Esophagus (tissue), 2 donors: ENCODE results near the gene ITPR3. TPM values are rescaled to one million over a fixed set of nuclear protein-coding genes. Genes with fewer than 3 reads are reported as not detected.
"Not testable (repeated sequence)": the region's sequence is repeated elsewhere in the genome, so short reads cannot be mapped to it uniquely, and the experiment has no call there.

Source experiments
- H3K27ac ChIP-seq, 2 donors: one replicate each; pipeline ENCODE4 v1.5.1; 2013; ENCODE audit warnings: low read depth in 2 of 2, mild to moderate bottlenecking in 2 of 2, inconsistent platforms in 1 of 2, low read length in 1 of 2, moderate library complexity in 1 of 2
- H3K27me3 ChIP-seq, 2 donors: one replicate each; pipeline ENCODE4 v1.6.1; 2013; ENCODE audit warnings: low read length in 2 of 2, control low read depth in 1 of 2, mild to moderate bottlenecking in 1 of 2; ENCODE audit not compliant: insufficient read depth in 2 of 2, control insufficient read depth in 1 of 2
- H3K36me3 ChIP-seq, 2 donors: one replicate each; pipeline ENCODE4 v1.6.1; 2013; ENCODE audit warnings: low read length in 1 of 2; ENCODE audit not compliant: control insufficient read depth in 2 of 2, insufficient read depth in 2 of 2
- H3K4me1 ChIP-seq, 2 donors: one replicate each; pipeline ENCODE4 v1.6.1; 2013; ENCODE audit warnings: low read length in 1 of 2; ENCODE audit not compliant: control insufficient read depth in 2 of 2, insufficient read depth in 2 of 2
- H3K4me3 ChIP-seq, 2 donors: one replicate each; pipeline ENCODE4 v1.5.1; 2013; ENCODE audit warnings: low read length in 2 of 2, mild to moderate bottlenecking in 2 of 2, low read depth in 1 of 2, moderate library complexity in 1 of 2
- H3K9me3 ChIP-seq, 2 donors: one replicate each; pipeline ENCODE4 v1.6.1; 2013; ENCODE audit warnings: mild to moderate bottlenecking in 2 of 2, low read depth in 1 of 2, low read length in 1 of 2, moderate library complexity in 1 of 2; ENCODE audit not compliant: control insufficient read depth in 2 of 2, insufficient read depth in 1 of 2
- WGBS, 2 donors: extraction: QIAGEN DNeasy Blood & Tissue Kit; methylation state at CpG; one replicate each; pipeline ENCODE4 v1.1.7; 2013; 5-methylcytosine and 5-hydroxymethylcytosine counted together
- polyA plus RNA-seq, 2 donors: library from polyadenylated mRNA; stranded (reverse); fragments of 200-250 nt; gene quantifications; one replicate each; pipeline ENCODE4 v1.2.3, GENCODE V29; 2013
- donor health status: healthy with polysubstance abuse.
- donor health status: Bipolar disorder and iron deficiency.

Gene ITPR3
- polyA plus RNA-seq, 2 donors, result 11.9 to 15.0 TPM

GRCh38 chr6:33621711-33622388 lies 728 bp downstream of the ITPR3 start:
- 5 to 10% methylated on average over 38 to 39 of the region's 39 CpGs for WGBS, 2 donors
- Histone ChIP-seq H3K27me3 (no peaks in the 10 kb centered on the region), H3K36me3 (no peaks in the 10 kb centered on the region), H3K9me3 (no peaks in the 10 kb centered on the region), H3K27ac (peak overlapping the region; percentile 81 to 84), H3K4me3 (peak overlapping the region; percentile 76 to 89), H3K4me1 (peaks cover 6 to 8% of the 10 kb centered on the region in 2 donors)

- no peaks in the 10 kb centered on the region for H3K27me3 ChIP-seq
- 44 to 45% methylated on average over 12 of the region's 12 CpGs for WGBS, 2 donors
- peaks cover 6 to 8% of the 10 kb centered on the region in 2 donors for H3K4me1 ChIP-seq
Observed at GRCh38 chr6:33622456-33623431, 1.6 kb downstream of the ITPR3 start.

DNA sequence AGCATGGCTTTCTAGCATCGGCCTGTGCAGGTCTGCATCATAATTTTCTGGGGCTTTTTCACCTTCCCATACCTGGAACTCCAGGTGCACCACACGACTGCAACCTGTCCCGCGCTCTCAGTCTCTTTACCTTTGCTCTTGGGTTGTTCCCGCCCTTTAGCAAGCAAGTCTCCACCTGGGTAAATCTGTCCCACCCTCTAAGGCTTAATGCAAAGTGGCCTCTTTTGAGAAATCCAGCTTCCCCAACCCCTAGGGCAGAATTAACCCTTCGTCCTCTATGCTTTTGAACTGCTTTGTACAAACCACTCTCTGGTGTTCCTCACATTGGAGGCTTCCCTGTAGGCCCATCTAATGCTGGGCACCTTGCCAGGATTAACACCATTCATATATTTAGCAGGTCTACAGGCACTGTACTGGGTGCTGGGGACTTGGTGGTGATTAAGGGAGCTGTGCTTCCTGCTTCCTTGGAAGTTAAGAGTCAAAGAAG lies 2.8 kb downstream of the ITPR3 start:
- Histone ChIP-seq H3K4me1 (peaks cover 6 to 16% of the 10 kb centered on the region in 2 donors), H3K4me3 (no peak overlapping the region), H3K27ac (no peak overlapping the region)

More at GRCh38 chr6:33622456-33623431, 1.6 kb downstream of the ITPR3 start:
- peak overlapping the region; percentile 11 to 81 for H3K27ac ChIP-seq
- H3K9me3 ChIP-seq, result no peaks in the 10 kb centered on the region
- H3K36me3 ChIP-seq, result no peaks in the 10 kb centered on the region
- H3K4me3 ChIP-seq, result peak overlapping the region; percentile 76 to 89

DNA sequence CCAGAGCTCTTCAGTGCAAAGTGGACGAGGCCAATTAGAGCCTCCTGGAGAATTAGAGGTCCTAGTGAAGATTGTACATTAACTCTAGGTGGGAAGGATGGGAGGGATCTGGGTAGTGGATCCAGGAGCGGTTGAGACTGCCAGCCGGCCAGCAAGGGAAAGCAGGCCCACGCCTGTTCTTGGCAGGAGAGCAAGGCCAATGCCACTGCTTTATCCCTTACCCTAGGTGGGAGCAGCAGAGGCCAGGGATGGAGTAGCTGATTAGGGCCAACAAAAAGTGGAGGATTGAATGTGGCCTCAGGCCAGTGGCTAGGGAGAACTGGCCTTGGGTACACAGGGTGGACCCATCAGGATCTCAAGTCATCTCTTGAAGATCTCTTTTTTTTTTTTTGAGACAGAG lies 3.7 kb downstream of the ITPR3 start:
- Histone ChIP-seq H3K27ac (no peak overlapping the region), H3K27me3 (no peaks in the 10 kb centered on the region), H3K4me3 (no peak overlapping the region), H3K4me1 (peaks cover 6 to 16% of the 10 kb centered on the region in 2 donors), H3K36me3 (no peaks in the 10 kb centered on the region), H3K9me3 (no peaks in the 10 kb centered on the region)
- WGBS, 2 donors, result 62 to 72% methylated on average over 4 of the region's 4 CpGs

More for the DNA sequence above, 2.8 kb downstream of the ITPR3 start:
- Histone ChIP-seq H3K27me3 (no peaks in the 10 kb centered on the region), H3K9me3 (no peaks in the 10 kb centered on the region), H3K36me3 (no peaks in the 10 kb centered on the region)
- WGBS, 2 donors, result 75 to 84% methylated on average over 6 of the region's 6 CpGs

GRCh38 chr6:33627876-33628275 lies 6.8 kb downstream of the ITPR3 start:
- peaks cover 7 to 15% of the 10 kb centered on the region in 2 donors for H3K4me1 ChIP-seq
- H3K4me3 ChIP-seq, result no peak overlapping the region
- no peaks in the 10 kb centered on the region for H3K36me3 ChIP-seq
- H3K27ac ChIP-seq, result peak overlapping the region in 1 of 2 donors; percentile 0
- H3K9me3 ChIP-seq, result no peaks in the 10 kb centered on the region
- H3K27me3 ChIP-seq, result no peaks in the 10 kb centered on the region
- WGBS, 2 donors, result 63 to 75% methylated on average over 5 of the region's 5 CpGs

GRCh38 chr6:33628401-33628964 lies 7.4 kb downstream of the ITPR3 start:
- H3K9me3 ChIP-seq, result no peaks in the 10 kb centered on the region
- H3K36me3 ChIP-seq, result no peaks in the 10 kb centered on the region
- 79 to 85% methylated on average over 7 of the region's 7 CpGs for WGBS, 2 donors
- peaks cover 11 to 19% of the 10 kb centered on the region in 2 donors for H3K4me1 ChIP-seq
- no peaks in the 10 kb centered on the region for H3K27me3 ChIP-seq
- H3K27ac ChIP-seq, result no peak overlapping the region
- H3K4me3 ChIP-seq, result no peak overlapping the region

DNA sequence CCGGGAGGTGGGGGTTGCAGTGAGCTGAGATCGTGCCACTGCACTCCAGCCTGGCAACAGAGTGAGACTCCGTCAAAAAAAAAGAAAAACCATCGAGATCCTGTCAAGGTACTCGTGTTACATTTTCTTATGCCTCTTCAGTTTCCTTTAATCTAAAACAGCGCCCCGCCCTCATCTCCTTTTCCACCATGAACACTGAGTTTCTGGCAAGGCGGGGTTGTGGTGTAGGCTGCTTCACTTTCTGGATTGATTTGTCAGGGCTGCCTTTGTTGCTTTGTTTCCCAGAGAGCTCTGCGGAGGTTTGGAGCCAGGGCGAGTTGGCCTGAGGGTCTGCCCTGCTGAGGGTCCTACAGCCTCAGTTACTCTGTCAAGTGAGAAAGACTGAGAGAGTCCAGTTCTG lies 8.9 kb downstream of the ITPR3 start:
- 53 to 62% methylated on average over 10 of the region's 10 CpGs for WGBS, 2 donors
- Histone ChIP-seq H3K27ac (peak overlapping the region in 1 of 2 donors; percentile 63), H3K27me3 (no peaks in the 10 kb centered on the region), H3K9me3 (no peaks in the 10 kb centered on the region), H3K4me1 (peaks cover 15 to 29% of the 10 kb centered on the region in 2 donors), H3K36me3 (no peaks in the 10 kb centered on the region), H3K4me3 (no peak overlapping the region)

- not testable (repeated sequence) for H3K4me3 ChIP-seq, H3K9me3 ChIP-seq, H3K27me3 ChIP-seq, H3K27ac ChIP-seq, H3K36me3 ChIP-seq
- H3K4me1 ChIP-seq, result peaks cover 15 to 29% of the 10 kb centered on the region in 2 donors
- WGBS, 2 donors, result 95% methylated on average over 13 of the region's 13 CpGs
Observed at GRCh38 chr6:33631521-33631920, 10.4 kb downstream of the ITPR3 start.

DNA sequence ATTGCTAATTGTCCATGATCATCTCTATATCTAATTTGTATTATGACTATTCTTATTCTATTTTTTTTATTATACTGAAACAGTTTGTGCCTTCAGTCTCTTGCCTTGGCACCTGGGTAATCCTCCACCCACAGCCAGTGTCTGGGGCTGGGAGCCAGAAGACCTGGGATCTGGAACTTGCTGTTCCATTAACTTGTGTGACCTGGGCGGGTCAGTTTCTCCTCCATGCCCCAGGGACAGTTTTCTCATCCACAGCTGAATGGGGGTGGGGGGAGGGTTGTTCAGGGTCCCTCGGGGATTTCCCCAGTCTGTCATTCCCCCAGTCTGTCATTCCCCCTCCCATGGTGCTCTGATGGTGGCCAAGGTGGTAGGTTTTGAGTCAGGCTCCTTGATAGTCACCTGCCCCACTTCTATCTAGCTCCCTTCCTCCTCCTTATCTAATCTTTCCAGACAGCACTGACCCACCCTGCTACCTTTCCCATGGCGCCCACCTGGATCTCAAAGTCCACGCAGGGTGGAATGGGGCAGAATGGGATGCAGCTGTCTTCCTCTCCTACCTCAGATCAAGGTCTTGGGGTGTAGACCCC lies 10.9 kb downstream of the ITPR3 start:
- H3K4me3 ChIP-seq, result no peak overlapping the region
- peaks cover 15 to 29% of the 10 kb centered on the region in 2 donors for H3K4me1 ChIP-seq
- WGBS, 2 donors, result 73 to 81% methylated on average over 4 of the region's 4 CpGs
- H3K36me3 ChIP-seq, result no peaks in the 10 kb centered on the region
- H3K9me3 ChIP-seq, result no peaks in the 10 kb centered on the region
- H3K27me3 ChIP-seq, result no peaks in the 10 kb centered on the region
- H3K27ac ChIP-seq, result no peak overlapping the region
